Stomach (tissue), 4 donors: ENCODE measurements around the gene CSNK2A2.

Source experiments
- EP300 ChIP-seq: sonication (generic); formaldehyde crosslinking; IDR thresholded peaks from one replicate; pipeline ENCODE4 v1.6.1; 2017; ENCODE audit warnings: antibody characterized with exemption
- POLR2A ChIP-seq, 4 donors: fragments of 450-650 bp; IDR thresholded peaks; one replicate each; pipeline ENCODE4 v1.6.1; 2016; ENCODE audit warnings: antibody characterized with exemption in 4 of 4, control low read depth in 2 of 4, mild to moderate bottlenecking in 1 of 4, moderate library complexity in 1 of 4

- TF ChIP-seq EP300 (no peak), POLR2A (IDR thresholded peaks at IDR 0.05) (no peak)
Observed at GRCh38 chr16:58176608-58177352, 21.1 kb downstream of the CSNK2A2 start.
